Measurements from ENCODE around the gene DNAAF9.

Gene DNAAF9

GRCh38 chr20:3412600-3413392 is 5.3 kb upstream of the DNAAF9 start:
- in situ Hi-C loops (cut with MboI; ENCODE audit: low sequenced_read_pairs), result no loop called here

GRCh38 chr20:3410464-3410863 is 3.0 kb upstream of the DNAAF9 start:
- in situ Hi-C loops (cut with MboI; ENCODE audit: low sequenced_read_pairs), result no loop called here

- in situ Hi-C loops (cut with MboI; ENCODE audit: low sequenced_read_pairs), result no loop called here
These were observed 1.9 kb upstream of the DNAAF9 start for GRCh38 chr20:3409417-3409816.

GRCh38 chr20:3407771-3408637 is 535 bp upstream of the DNAAF9 start:
- in situ Hi-C loops (cut with MboI; ENCODE audit: low sequenced_read_pairs), result no loop called here

DNA sequence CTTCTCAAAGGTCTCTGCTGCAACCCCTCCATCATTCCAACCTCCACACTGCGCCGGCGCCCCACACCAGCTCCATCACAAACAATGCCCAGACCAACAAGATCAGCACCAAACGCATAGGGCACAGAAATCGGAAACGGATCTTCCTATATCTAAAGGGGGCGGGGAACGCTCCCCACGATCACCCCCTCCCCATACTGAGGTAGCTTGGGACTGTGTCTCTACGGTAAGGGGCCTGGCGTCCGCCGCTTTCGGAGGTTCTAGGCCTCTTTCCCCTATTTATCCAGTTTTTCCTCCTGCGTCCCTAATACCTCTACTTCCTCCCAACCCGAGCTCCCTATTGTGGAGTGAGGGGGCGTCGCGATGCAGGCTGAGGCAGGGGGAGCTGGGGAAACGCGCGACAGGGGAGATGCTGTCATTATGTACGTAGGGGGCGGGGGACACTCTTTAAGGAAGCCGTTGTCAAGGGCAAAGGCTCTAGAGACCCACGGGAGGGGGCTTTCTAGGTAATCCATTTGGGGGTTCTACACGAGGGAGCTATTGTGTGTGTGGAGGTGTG is 909 bp downstream of the DNAAF9 start:
- in situ Hi-C loops (cut with MboI; ENCODE audit: low sequenced_read_pairs), result no loop called here

GRCh38 chr20:3405696-3406358 is 1.6 kb downstream of the DNAAF9 start:
- in situ Hi-C loops (cut with MboI; ENCODE audit: low sequenced_read_pairs), result no loop called here

GRCh38 chr20:3405139-3405538 is 2.3 kb downstream of the DNAAF9 start:
- in situ Hi-C loops (cut with MboI; ENCODE audit: low sequenced_read_pairs), result no loop called here

DNA sequence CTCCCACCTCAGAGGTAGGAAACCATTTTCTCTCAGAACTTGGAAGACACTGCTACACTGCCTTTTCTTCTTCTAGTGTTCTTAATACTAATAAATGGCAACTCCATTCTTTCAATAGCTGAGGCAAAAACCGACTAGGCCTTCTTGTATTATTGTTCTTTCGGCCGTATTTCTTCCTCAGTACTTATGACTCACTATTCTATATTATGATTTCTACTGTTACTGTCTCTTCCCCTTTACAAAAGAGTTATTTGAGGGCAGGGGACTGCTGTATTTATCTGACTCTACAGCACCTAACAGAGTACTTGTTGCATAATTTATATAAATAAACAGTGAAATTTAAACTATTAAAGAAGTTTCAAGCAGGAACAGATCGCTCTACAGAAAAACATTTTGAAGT is 3.1 kb downstream of the DNAAF9 start:
- in situ Hi-C loops (cut with MboI; ENCODE audit: low sequenced_read_pairs), result no loop called here

DNA sequence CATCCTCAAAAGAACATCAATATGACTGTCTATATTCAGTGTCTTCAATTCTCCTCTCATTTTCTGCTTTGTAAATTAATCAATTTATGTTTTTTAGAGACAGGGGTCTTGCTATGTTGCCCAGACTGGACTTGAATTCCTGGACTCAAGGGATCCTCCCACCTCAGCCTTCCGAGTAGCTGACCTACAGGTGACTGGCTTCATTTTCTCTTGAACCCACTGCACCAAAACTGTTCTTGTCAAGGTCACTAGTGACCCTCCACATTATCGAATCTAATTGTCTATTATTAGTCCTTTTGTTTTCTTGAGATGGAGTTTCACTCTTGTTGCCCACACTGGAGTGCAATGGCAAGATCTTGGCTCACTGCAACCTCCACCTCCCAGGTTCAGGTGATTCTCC is 3.7 kb downstream of the DNAAF9 start:
- in situ Hi-C loops (cut with MboI; ENCODE audit: low sequenced_read_pairs), result no loop called here

DNA sequence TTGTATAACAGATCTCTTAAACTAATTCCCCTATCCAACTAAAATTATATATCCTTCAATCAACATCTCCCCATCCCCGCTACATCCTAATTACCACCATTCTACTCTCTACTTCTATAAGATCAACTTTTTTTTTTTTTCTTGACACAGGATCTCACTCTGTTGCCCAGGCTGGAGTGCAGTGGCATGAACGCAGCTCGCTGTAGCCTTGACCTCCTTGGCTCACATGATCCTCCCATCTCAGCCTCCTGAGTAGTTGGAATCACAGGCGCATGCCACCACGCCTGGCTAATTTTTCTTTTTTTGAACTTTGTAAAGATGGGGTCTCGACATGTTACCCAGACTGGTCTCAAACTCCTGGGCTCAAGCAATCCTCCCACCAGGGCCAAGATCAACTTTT is 5.0 kb downstream of the DNAAF9 start:
- in situ Hi-C loops (cut with MboI; ENCODE audit: low sequenced_read_pairs), result no loop called here

- in situ Hi-C loops (cut with MboI; ENCODE audit: low sequenced_read_pairs), result no loop called here
These were observed 7.0 kb downstream of the DNAAF9 start for GRCh38 chr20:3400260-3401155.

DNA sequence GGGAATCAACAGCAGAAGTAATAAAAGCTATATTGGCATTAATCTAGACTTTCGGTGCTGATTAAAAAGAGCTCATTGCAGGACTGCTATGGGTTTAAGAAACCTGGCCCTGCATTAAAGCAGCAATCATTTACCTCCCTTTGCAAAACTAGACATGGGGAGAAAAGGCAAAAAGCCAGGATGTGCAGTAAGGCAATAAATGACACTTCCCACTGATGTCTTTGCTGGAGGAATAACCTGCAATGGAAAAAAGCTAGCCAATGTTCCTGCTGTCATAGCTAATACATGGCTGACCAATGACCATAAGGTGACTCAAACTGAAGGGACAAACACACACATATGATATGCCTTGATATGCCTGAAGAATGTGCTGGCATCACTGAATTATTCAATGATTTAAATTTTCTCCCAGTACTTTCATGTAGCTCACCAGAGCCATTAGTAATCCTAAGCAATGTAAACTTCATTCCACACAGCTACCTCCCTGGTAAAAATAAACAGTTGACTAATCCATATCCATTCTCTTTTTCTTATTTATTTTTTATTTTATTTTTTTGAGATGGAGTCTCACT is 8.7 kb downstream of the DNAAF9 start:
- in situ Hi-C loops (cut with MboI; ENCODE audit: low sequenced_read_pairs), result no loop called here

GRCh38 chr20:3396492-3396891 is 11.0 kb downstream of the DNAAF9 start:
- in situ Hi-C loops (cut with MboI; ENCODE audit: low sequenced_read_pairs), result no loop called here

- in situ Hi-C loops (cut with MboI; ENCODE audit: low sequenced_read_pairs), result no loop called here
These were observed 14.7 kb downstream of the DNAAF9 start for GRCh38 chr20:3392756-3393155.

GRCh38 chr20:3390759-3391425 is 16.6 kb downstream of the DNAAF9 start:
- in situ Hi-C loops (cut with MboI; ENCODE audit: low sequenced_read_pairs), result no loop called here

- in situ Hi-C loops (cut with MboI; ENCODE audit: low sequenced_read_pairs), result no loop called here
These were observed 23.5 kb downstream of the DNAAF9 start for GRCh38 chr20:3383878-3384495.

DNA sequence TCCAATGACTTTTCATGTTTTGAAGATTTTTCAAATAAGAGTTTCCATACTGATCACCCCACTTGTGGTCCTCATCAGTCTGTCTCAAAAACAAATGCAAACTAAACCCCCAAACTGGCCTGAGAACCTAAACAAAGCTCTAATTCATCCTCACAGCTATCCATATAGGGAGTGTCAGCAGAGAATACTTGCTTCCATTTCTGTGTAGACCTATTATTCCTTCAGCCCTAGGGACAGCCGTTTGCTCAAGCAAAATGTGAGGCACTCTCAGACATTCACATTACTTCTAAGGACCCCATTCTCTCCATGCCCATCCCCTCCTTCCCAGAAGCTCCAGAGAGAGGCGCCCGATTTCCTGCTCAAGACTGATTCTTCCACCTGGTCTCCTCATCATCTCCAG is 24.6 kb downstream of the DNAAF9 start:
- in situ Hi-C loops (cut with MboI; ENCODE audit: low sequenced_read_pairs), result no loop called here

GRCh38 chr20:3380228-3381070 is 27.0 kb downstream of the DNAAF9 start:
- in situ Hi-C loops (cut with MboI; ENCODE audit: low sequenced_read_pairs), result no loop called here

Data from hTERT RPE-1 (cell line).